ENCODE measurements around the gene UNC5A. TPM values are rescaled to one million over a fixed set of nuclear protein-coding genes. Genes with fewer than 3 reads are reported as not detected.

UNC5A gene
- total and polyA plus RNA-seq, 2 of the 8 experiments (the other 6 are each of a cell fraction or from before 2014, with no cell fraction given), result 4.0 to 7.6 TPM

DNA sequence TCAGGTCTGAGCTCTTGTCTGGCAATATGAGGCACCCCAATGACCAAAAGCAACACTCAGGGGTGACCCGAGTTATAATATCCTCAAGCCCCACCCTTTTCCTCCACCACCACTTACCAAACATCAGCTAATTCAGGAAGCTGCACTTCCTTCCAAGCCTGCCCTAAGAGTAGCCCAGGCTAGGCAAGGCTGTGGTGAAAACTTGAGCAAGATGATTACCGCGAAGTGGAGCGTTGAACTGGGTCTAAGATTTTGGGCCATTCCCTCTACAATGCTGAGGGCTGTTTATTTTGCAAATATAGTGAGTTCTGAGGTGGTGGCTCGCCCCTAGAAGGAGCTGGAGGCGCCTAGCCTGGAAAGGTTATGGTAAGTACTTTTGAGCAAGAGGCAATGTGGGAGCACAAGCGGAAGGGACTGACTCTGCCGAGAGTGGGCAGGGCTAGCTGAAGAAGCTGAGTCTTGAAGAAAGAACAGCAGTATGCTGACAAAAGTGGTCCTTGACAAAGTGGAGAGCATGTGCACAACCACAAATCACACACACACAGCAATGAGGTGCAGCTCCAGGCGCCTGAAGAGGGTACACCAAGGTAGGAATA is 89.0 kb downstream of the UNC5A start, which contains the start of gene HK3 (continued):
- TF ChIP-seq TAF7 (optimal IDR thresholded peaks at IDR 0.05; ENCODE audit: borderline replicate concordance, low read depth, low read length) (no peak), SUZ12 (IDR thresholded peaks at IDR 0.05; ENCODE audit: low read length) (no peak), BRCA1 (IDR thresholded peaks at IDR 0.05; ENCODE audit: low read depth, low read length) (no peak), TCF12 (IDR thresholded peaks at IDR 0.05; ENCODE audit: low read depth, low read length) (no peak), RXRA (IDR thresholded peaks at IDR 0.05; ENCODE audit: insufficient read depth, low read depth, low read length) (no peak), SAP30 (IDR thresholded peaks at IDR 0.05; ENCODE audit: insufficient read depth, insufficient replicate concordance, low read length) (no peak), CHD2 (IDR thresholded peaks at IDR 0.05; ENCODE audit: low read length) (no peak), SIN3A (conservative IDR thresholded peaks at IDR 0.05 in 1 of 2, IDR thresholded peaks at IDR 0.05 in 1 of 2; ENCODE audit: low read depth in 1 of 2, low read length in 2 of 2) (no peak)

Data from H1 (cell line).